ENCODE data around the gene KNTC1. TPM values are rescaled to one million over a fixed set of nuclear protein-coding genes. Genes with fewer than 3 reads are reported as not detected.
"Not testable (repeated sequence)": the region's sequence is repeated elsewhere in the genome, so short reads cannot be mapped to it uniquely, and the experiment has no call there.

The KNTC1 gene
- total RNA-seq, 4 donors from 2014 or later, result 7.3 to 13.1 (median 9.5) TPM

DNA sequence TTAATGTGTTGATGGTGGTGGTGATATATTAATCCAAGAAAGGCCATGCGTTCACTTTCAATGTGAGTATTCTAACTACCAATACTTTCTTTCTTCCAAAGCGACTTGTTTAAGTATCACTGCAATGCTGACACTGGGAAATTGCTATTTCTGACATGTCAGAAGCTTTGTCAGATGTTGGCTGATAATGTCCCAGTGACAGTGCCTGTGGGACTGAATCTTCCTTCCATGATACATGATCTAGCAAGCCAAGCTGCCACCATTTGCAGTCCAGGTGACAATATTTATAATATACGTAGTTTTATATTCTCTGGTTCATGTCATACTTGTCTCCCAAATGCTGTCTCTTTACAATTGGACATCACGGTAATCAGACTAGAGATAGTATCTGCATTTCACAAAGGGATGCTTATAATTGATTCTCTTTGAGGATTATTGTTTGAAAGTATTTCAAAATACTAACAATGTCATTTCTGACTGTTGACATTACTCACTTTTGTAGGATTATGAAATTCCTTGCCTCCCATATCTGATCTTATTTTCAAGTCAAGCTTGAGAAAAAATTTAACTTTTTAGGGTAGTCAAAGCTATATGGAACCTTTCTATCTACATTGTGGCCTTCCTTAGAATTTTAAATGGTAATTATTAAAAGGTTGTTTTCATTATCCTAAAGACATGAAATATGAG, 57.3 kb downstream of the KNTC1 start:
- Histone ChIP-seq H3K27ac (no peak overlapping the region), H3K9me3 (no peaks in the 10 kb centered on the region), H3K36me3 (peaks cover 0 to 2% of the 10 kb centered on the region in 2 donors), H3K27me3 (no peaks in the 10 kb centered on the region), H3K4me3 (replicated peaks in 1 of 3) (no peak overlapping the region), H3K4me1 (no peaks in the 10 kb centered on the region)
- TF ChIP-seq, protein P1, sequence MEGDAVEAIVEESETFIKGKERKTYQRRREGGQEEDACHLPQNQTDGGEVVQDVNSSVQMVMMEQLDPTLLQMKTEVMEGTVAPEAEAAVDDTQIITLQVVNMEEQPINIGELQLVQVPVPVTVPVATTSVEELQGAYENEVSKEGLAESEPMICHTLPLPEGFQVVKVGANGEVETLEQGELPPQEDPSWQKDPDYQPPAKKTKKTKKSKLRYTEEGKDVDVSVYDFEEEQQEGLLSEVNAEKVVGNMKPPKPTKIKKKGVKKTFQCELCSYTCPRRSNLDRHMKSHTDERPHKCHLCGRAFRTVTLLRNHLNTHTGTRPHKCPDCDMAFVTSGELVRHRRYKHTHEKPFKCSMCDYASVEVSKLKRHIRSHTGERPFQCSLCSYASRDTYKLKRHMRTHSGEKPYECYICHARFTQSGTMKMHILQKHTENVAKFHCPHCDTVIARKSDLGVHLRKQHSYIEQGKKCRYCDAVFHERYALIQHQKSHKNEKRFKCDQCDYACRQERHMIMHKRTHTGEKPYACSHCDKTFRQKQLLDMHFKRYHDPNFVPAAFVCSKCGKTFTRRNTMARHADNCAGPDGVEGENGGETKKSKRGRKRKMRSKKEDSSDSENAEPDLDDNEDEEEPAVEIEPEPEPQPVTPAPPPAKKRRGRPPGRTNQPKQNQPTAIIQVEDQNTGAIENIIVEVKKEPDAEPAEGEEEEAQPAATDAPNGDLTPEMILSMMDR (IDR thresholded peaks at IDR 0.05), result no peak
- TF ChIP-seq POLR2A (IDR thresholded peaks at IDR 0.05), result no peak
- intact Hi-C loops (cut with DNase I), result no loop called here
- 96 to 97% methylated on average over 4 of the region's 4 CpGs for WGBS, 2 donors
- DNase-seq, result no peak

DNA sequence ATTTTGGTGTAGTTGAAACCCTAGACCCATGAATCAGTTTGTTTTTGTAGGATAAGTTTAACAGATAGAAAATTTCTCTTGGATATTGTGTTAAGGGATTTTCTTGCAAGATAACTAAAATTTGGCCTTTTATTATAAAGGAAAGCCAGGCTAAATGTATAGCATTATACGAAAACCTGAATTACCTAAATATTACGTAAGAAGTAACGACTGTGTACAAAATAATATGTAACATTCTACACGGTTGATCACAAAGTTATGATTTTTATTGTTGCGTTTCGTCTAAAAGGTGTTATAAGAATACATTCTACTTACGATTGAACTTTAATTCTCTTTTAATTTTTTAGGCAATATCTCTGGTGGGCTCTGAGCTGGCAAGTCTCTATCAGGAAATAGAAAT, 63.9 kb downstream of the KNTC1 start:
- no peaks in the 10 kb centered on the region for H3K27me3 ChIP-seq
- peaks cover 0 to 2% of the 10 kb centered on the region in 2 donors for H3K36me3 ChIP-seq
- intact Hi-C loops (cut with DNase I), result no loop called here
- no peak for DNase-seq
- 96 to 97% methylated on average over 7 of the region's 7 CpGs for WGBS, 2 donors
- H3K9me3 ChIP-seq, result no peaks in the 10 kb centered on the region
- H3K4me1 ChIP-seq, result no peaks in the 10 kb centered on the region
- TF ChIP-seq, protein P1 (IDR thresholded peaks at IDR 0.05), result no peak
- no peak for TF ChIP-seq POLR2A (IDR thresholded peaks at IDR 0.05)
- no peak overlapping the region for H3K4me3 ChIP-seq (replicated peaks in 1 of 3)
- no peak overlapping the region for H3K27ac ChIP-seq

DNA sequence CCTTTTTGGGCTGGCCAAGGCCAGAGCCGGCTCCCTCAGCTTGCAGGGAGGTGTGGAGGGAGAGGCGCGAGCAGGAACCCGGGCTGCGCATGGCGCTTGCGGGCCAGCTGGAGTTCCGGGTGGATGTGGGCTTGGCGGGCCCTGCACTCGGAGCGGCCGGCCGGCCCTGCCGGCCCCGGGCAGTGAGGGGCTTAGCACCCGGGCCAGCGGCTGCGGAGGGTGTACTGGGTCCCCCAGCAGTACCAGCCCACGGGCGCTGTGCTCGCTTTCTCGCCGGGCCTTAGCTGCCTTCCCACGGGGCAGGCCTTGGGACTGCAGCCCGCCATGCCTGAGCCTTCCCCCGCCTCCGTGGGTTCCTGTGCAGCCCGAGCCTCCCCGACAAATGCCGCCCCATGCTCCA, 64.9 kb downstream of the KNTC1 start:
- intact Hi-C loops (cut with DNase I); H3K27ac ChIP-seq; DNase-seq; H3K4me1 ChIP-seq; H3K27me3 ChIP-seq; H3K4me3 ChIP-seq (replicated peaks in 1 of 3); H3K36me3 ChIP-seq; H3K9me3 ChIP-seq: not testable (repeated sequence)
- 96 to 97% methylated on average over 17 to 18 of the region's 30 CpGs for WGBS, 2 donors

DNA sequence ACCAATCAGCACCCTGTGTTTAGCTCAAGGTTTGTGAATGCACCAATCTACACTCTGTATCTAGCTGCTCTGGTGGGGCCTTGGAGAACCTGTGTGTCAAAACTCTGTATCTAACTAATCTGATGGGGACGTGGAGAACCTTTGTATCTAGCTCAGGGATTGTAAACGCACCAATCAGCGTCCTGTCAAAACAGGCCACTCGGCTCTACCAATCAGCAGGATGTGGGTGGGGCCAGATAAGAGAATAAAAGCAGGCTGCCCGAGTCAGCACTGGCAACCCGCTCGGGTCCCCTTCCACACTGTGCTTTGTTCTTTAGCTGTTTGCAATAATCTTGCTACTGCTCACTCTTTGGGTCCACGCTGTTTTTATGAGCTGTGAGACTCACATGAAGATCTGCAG, 65.5 kb downstream of the KNTC1 start:
- H3K36me3 ChIP-seq; intact Hi-C loops (cut with DNase I): not testable (repeated sequence)
- WGBS, 2 donors, result 80 to 85% methylated on average over 3 to 8 of the region's 8 CpGs

DNA sequence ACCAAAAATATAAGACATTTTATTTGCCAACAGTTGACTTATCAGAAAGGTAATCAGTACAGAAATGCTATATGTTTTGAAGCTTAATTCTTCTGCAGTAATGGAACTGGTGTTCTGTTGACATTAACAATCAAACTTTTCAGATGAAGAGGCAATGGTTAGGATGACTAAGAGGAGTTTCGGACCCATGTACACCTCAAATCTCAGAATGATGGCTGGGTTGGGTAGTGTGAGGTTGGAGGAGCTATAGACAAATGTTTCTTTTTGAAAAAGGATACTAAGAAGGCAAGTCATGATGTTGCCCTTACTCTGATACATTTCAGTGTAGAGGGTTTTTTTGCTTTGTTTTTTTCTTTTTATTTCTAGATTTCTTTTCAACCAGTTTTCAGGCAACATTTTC, 66.9 kb downstream of the KNTC1 start:
- Histone ChIP-seq H3K9me3 (no peaks in the 10 kb centered on the region), H3K27me3 (no peaks in the 10 kb centered on the region), H3K4me1 (no peaks in the 10 kb centered on the region), H3K27ac (no peak overlapping the region), H3K36me3 (no peaks in the 10 kb centered on the region), H3K4me3 (replicated peaks in 1 of 3) (no peak overlapping the region)
- TF ChIP-seq POLR2A (IDR thresholded peaks at IDR 0.05), result no peak
- TF ChIP-seq, protein P1 (IDR thresholded peaks at IDR 0.05), result no peak
- no peak for DNase-seq
- WGBS, 2 donors, result 91 to 92% methylated on average over 1 of the region's 1 CpG
- intact Hi-C loops (cut with DNase I), result no loop called here

More for the DNA sequence above, 65.5 kb downstream of the KNTC1 start:
- not testable (repeated sequence) for H3K9me3 ChIP-seq; H3K27me3 ChIP-seq; H3K4me1 ChIP-seq; H3K27ac ChIP-seq; H3K4me3 ChIP-seq (replicated peaks in 1 of 3); DNase-seq

DNA sequence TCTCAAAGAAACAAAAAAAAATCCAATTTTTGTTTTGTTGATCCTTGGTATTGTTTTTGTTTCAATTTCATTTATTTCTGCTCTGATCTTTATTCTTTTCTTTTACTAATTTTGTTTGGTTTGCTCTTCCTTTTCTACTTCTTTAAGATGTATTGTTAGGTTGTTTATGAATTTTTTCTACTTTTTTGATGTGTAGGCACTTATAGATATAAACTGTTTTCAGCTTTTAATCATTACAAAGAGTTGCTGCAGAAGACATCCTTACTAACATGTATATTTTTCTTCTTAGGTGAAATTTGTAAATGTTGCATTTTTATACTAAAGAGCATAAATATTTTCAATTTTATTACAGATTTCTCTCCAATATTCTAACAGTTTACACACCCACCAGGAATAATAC, 69.8 kb downstream of the KNTC1 start:
- H3K9me3 ChIP-seq, result no peaks in the 10 kb centered on the region
- DNase-seq, result no peak
- intact Hi-C loops (cut with DNase I), result no loop called here

More for the DNA sequence above, 69.8 kb downstream of the KNTC1 start:
- no peak for TF ChIP-seq POLR2A (IDR thresholded peaks at IDR 0.05)
- TF ChIP-seq, protein P1 (IDR thresholded peaks at IDR 0.05), result no peak
- no peak overlapping the region for H3K27ac ChIP-seq
- H3K4me3 ChIP-seq (replicated peaks in 1 of 3), result no peak overlapping the region
- no peaks in the 10 kb centered on the region for H3K27me3 ChIP-seq
- no peaks in the 10 kb centered on the region for H3K4me1 ChIP-seq
- H3K36me3 ChIP-seq, result no peaks in the 10 kb centered on the region
